OCI-LY1 (cell line): ENCODE results near the gene ZNF836.

Source experiments
- EZH2 ChIP-seq: fragments of 200-600 bp; sonication (generic), shearing (Covaris generic); IDR thresholded peaks from 2 replicates; pipeline ENCODE4 v1.8.0; 2017; ENCODE audit warnings: borderline replicate concordance, mixed run types, mild to moderate bottlenecking, antibody characterized with exemption, low read length, moderate library complexity, mixed read lengths
- TF ChIP-seq, protein P1 (sequence below): fragments of 200-600 bp; sonication (generic), shearing (Covaris generic); IDR thresholded peaks from 2 replicates; pipeline ENCODE4 v1.5.1; 2017; ENCODE audit warnings: mild to moderate bottlenecking, antibody characterized with exemption, low read length, moderate library complexity, mixed read lengths

DNA sequence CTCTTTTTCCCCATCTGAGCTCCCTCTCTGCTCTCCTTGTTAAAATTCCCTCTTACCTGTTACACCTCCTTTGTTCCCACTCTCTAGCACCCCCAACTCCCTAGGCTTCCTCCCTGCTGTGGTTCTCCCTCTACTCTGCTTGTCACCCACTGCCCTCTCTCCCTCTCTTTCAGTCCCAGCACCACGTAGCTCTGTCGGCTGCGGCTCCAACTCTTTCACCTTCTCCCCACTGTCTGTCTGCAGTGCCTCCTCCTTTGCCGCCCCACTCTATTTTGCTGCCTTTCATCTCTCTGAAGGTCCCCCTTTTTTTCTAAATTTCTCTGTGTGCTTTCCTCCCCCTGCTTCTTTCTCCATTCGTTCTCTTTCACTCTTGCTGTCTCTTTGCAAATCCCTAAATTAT lies 1.1 kb downstream of the ZNF836 start:
- TF ChIP-seq, protein P1, sequence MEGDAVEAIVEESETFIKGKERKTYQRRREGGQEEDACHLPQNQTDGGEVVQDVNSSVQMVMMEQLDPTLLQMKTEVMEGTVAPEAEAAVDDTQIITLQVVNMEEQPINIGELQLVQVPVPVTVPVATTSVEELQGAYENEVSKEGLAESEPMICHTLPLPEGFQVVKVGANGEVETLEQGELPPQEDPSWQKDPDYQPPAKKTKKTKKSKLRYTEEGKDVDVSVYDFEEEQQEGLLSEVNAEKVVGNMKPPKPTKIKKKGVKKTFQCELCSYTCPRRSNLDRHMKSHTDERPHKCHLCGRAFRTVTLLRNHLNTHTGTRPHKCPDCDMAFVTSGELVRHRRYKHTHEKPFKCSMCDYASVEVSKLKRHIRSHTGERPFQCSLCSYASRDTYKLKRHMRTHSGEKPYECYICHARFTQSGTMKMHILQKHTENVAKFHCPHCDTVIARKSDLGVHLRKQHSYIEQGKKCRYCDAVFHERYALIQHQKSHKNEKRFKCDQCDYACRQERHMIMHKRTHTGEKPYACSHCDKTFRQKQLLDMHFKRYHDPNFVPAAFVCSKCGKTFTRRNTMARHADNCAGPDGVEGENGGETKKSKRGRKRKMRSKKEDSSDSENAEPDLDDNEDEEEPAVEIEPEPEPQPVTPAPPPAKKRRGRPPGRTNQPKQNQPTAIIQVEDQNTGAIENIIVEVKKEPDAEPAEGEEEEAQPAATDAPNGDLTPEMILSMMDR: no peak
- TF ChIP-seq EZH2: no peak
